RWPE2 (cell line): ENCODE results near the gene AMZ2.
"Not testable (repeated sequence)": the region's sequence is repeated elsewhere in the genome, so short reads cannot be mapped to it uniquely, and the experiment has no call there.

Experiments used
- ATAC-seq: fragments of 200-7000 bp; cut with Tn5 transposase; 3 replicates; pipeline ENCODE4 v1.9.1; 2021; ENCODE audit warnings: low read depth
- DNase-seq: peaks from one replicate; pipeline ENCODE4 v3.0.0-alpha.2; 2020; ENCODE audit warnings: low spot score
- H3K27ac ChIP-seq: fragments of 450-650 bp; 2 replicates; pipeline ENCODE4 v1.5.1; 2017; ENCODE audit warnings: mild to moderate bottlenecking; ENCODE audit not compliant: poor library complexity, severe bottlenecking
- H3K27me3 ChIP-seq: fragments of 250-450 bp; sonication (Bioruptor Pico); 2 replicates; pipeline ENCODE4 v1.5.1; 2021; ENCODE audit warnings: mild to moderate bottlenecking, moderate library complexity; ENCODE audit not compliant: insufficient read depth, poor library complexity, severe bottlenecking
- H3K36me3 ChIP-seq: fragments of 250-450 bp; sonication (Bioruptor Pico); 2 replicates; pipeline ENCODE4 v1.5.1; 2020; ENCODE audit warnings: low read depth, mild to moderate bottlenecking, moderate library complexity
- H3K4me1 ChIP-seq: fragments of 250-450 bp; sonication (Bioruptor Pico); 2 replicates; pipeline ENCODE4 v1.5.1; 2021; ENCODE audit warnings: mild to moderate bottlenecking, moderate library complexity; ENCODE audit not compliant: insufficient read depth, poor library complexity, severe bottlenecking
- H3K4me3 ChIP-seq: fragments of 250-450 bp; sonication (Bioruptor Pico); 2 replicates; pipeline ENCODE4 v1.5.1; 2021; ENCODE audit warnings: mild to moderate bottlenecking, moderate library complexity; ENCODE audit not compliant: severe bottlenecking
- H3K9me3 ChIP-seq: fragments of 250-450 bp; sonication (Bioruptor Pico); 2 replicates; pipeline ENCODE4 v1.5.1; 2021; ENCODE audit warnings: mild to moderate bottlenecking, moderate library complexity; ENCODE audit not compliant: severe bottlenecking
- CTCF ChIP-seq: fragments of 450-650 bp; IDR thresholded peaks from one replicate; pipeline ENCODE4 v1.5.1; 2017; ENCODE audit warnings: mild to moderate bottlenecking, moderate library complexity; ENCODE audit not compliant: poor library complexity, severe bottlenecking

AMZ2 gene

GRCh38 chr17:68222606-68223005 is 25.2 kb upstream of the AMZ2 start:
- TF ChIP-seq CTCF = no peak
- Histone ChIP-seq H3K4me1 (no peaks in the 10 kb centered on the region), H3K27ac (no peak overlapping the region), H3K4me3 (no peak overlapping the region), H3K27me3 (no peaks in the 10 kb centered on the region), H3K36me3 (no peaks in the 10 kb centered on the region), H3K9me3 (no peaks in the 10 kb centered on the region)
- DNase-seq = no peak
- no peak for ATAC-seq

GRCh38 chr17:68225055-68225454 is 22.8 kb upstream of the AMZ2 start:
- not testable (repeated sequence) for H3K9me3 ChIP-seq, DNase-seq, H3K27ac ChIP-seq, H3K27me3 ChIP-seq, H3K4me3 ChIP-seq, H3K36me3 ChIP-seq, ATAC-seq, H3K4me1 ChIP-seq

GRCh38 chr17:68228039-68228680 is 19.7 kb upstream of the AMZ2 start:
- not testable (repeated sequence) for H3K4me3 ChIP-seq, H3K27ac ChIP-seq, H3K36me3 ChIP-seq, DNase-seq, H3K27me3 ChIP-seq, ATAC-seq, H3K4me1 ChIP-seq, H3K9me3 ChIP-seq

GRCh38 chr17:68228817-68229570 is 18.8 kb upstream of the AMZ2 start:
- Histone ChIP-seq H3K4me3 (no peak overlapping the region), H3K27ac (no peak overlapping the region), H3K36me3 (no peaks in the 10 kb centered on the region), H3K27me3 (no peaks in the 10 kb centered on the region), H3K4me1 (no peaks in the 10 kb centered on the region), H3K9me3 (no peaks in the 10 kb centered on the region)
- ATAC-seq (no peak), DNase-seq (no peak)
- no peak for TF ChIP-seq CTCF

GRCh38 chr17:68229619-68230018 is 18.2 kb upstream of the AMZ2 start:
- Histone ChIP-seq H3K36me3 (no peaks in the 10 kb centered on the region), H3K27ac (no peak overlapping the region), H3K27me3 (no peaks in the 10 kb centered on the region), H3K4me1 (no peaks in the 10 kb centered on the region), H3K9me3 (no peaks in the 10 kb centered on the region), H3K4me3 (no peak overlapping the region)
- ATAC-seq = no peak
- no peak for TF ChIP-seq CTCF
- no peak for DNase-seq

GRCh38 chr17:68231131-68231530 is 16.7 kb upstream of the AMZ2 start:
- not testable (repeated sequence) for H3K9me3 ChIP-seq, H3K4me1 ChIP-seq, H3K27ac ChIP-seq, DNase-seq, H3K27me3 ChIP-seq, H3K36me3 ChIP-seq, ATAC-seq, H3K4me3 ChIP-seq
